Immature natural killer cell (primary cell): ENCODE data around the gene TMEM131. TPM values are rescaled to one million over a fixed set of nuclear protein-coding genes. Genes with fewer than 3 reads are reported as not detected.

ENCODE experiments used
- DNase-seq, 3 donors: peaks; one replicate each; pipeline ENCODE4 v3.0.0; 2022; ENCODE audit warnings: mixed read lengths in 1 of 3
- H3K27ac Mint-ChIP-seq, 6 donors: one replicate each; pipeline ENCODE4 v1.8.0; 2020; ENCODE audit warnings: mixed read lengths in 6 of 6, mild to moderate bottlenecking in 5 of 6, inconsistent platforms in 4 of 6, moderate library complexity in 3 of 6
- H3K27me3 Mint-ChIP-seq, 3 donors: one replicate each; pipeline ENCODE4 v1.8.0; 2020 to 2021; ENCODE audit warnings: low read depth in 3 of 3, mild to moderate bottlenecking in 3 of 3, mixed read lengths in 3 of 3, moderate library complexity in 3 of 3, inconsistent platforms in 1 of 3
- H3K36me3 Mint-ChIP-seq, 3 donors: one replicate each; pipeline ENCODE4 v1.8.0; 2020; ENCODE audit warnings: mixed read lengths in 3 of 3, inconsistent platforms in 2 of 3, mild to moderate bottlenecking in 2 of 3
- H3K4me1 Mint-ChIP-seq, 2 donors: one replicate each; pipeline ENCODE4 v1.8.0; 2020; ENCODE audit warnings: inconsistent platforms in 2 of 2, mild to moderate bottlenecking in 2 of 2, mixed read lengths in 2 of 2, moderate library complexity in 1 of 2
- H3K4me3 Mint-ChIP-seq, 5 donors: one replicate each; pipeline ENCODE4 v1.8.0; 2020; ENCODE audit warnings: mild to moderate bottlenecking in 5 of 5, mixed read lengths in 5 of 5, inconsistent platforms in 3 of 5, moderate library complexity in 3 of 5
- H3K9me3 Mint-ChIP-seq, 6 donors: one replicate each; pipeline ENCODE4 v1.8.0; 2020; ENCODE audit warnings: mild to moderate bottlenecking in 6 of 6, mixed read lengths in 6 of 6, inconsistent platforms in 4 of 6, moderate library complexity in 3 of 6
- polyA plus RNA-seq, 3 donors: library from polyadenylated mRNA; unstranded; fragments of 300-500 nt; fragmentation: Illumina TruSeq; gene quantifications; one replicate each; pipeline ENCODE4 v1.2.3, GENCODE V29; 2021

Gene TMEM131
- polyA plus RNA-seq, 3 donors from 2014 or later = 7.1 to 24.5 (median 8.3) TPM

- no peak for DNase-seq
- Mint-ChIP-seq H3K27ac (peak overlapping the region in 1 of 6 donors; percentile 6), H3K36me3 (peaks cover 0 to 3% (median 0%) of the 10 kb centered on the region in 3 donors), H3K4me3 (no peak overlapping the region), H3K27me3 (peaks cover 7 to 13% (median 10%) of the 10 kb centered on the region in 3 donors), H3K4me1 (peaks cover 46 to 56% of the 10 kb centered on the region in 2 donors), H3K9me3 (no peaks in the 10 kb centered on the region)
Measured at GRCh38 chr2:97750017-97750416, 245.7 kb downstream of the TMEM131 start.

GRCh38 chr2:97749581-97749980 is 246.2 kb downstream of the TMEM131 start:
- Mint-ChIP-seq H3K4me1 (peaks cover 49 to 61% of the 10 kb centered on the region in 2 donors), H3K36me3 (peaks cover 0 to 3% (median 0%) of the 10 kb centered on the region in 3 donors), H3K4me3 (no peak overlapping the region), H3K9me3 (no peaks in the 10 kb centered on the region), H3K27me3 (peaks cover 7 to 13% (median 10%) of the 10 kb centered on the region in 3 donors), H3K27ac (no peak overlapping the region)
- no peak for DNase-seq

- Mint-ChIP-seq H3K4me3 (peak overlapping the region; percentile 56 to 81 (median 72)), H3K4me1 (peaks cover 68 to 79% of the 10 kb centered on the region in 2 donors), H3K27ac (peak overlapping the region; percentile 82 to 95 (median 90))
Measured at GRCh38 chr2:97747716-97748115, 248.0 kb downstream of the TMEM131 start.

GRCh38 chr2:97747285-97747684 is 248.5 kb downstream of the TMEM131 start:
- Mint-ChIP-seq H3K4me1 (peaks cover 72 to 82% of the 10 kb centered on the region in 2 donors), H3K4me3 (peak overlapping the region; percentile 56 to 81 (median 72)), H3K27me3 (peaks cover 10 to 15% (median 10%) of the 10 kb centered on the region in 3 donors), H3K27ac (peak overlapping the region; percentile 82 to 94 (median 90)), H3K36me3 (peaks cover 6 to 9% (median 6%) of the 10 kb centered on the region in 3 donors), H3K9me3 (no peaks in the 10 kb centered on the region)
- peak; percentile 78 to 81 (median 79) for DNase-seq

More at GRCh38 chr2:97747716-97748115, 248.0 kb downstream of the TMEM131 start:
- no peak for DNase-seq
- Mint-ChIP-seq H3K9me3 (no peaks in the 10 kb centered on the region), H3K36me3 (peaks cover 3 to 9% (median 6%) of the 10 kb centered on the region in 3 donors), H3K27me3 (peaks cover 8 to 15% (median 10%) of the 10 kb centered on the region in 3 donors)

GRCh38 chr2:97745474-97746174 is 250.1 kb downstream of the TMEM131 start:
- H3K4me1 Mint-ChIP-seq = peaks cover 82 to 83% of the 10 kb centered on the region in 2 donors
- peaks cover 12 to 21% (median 16%) of the 10 kb centered on the region in 3 donors for H3K36me3 Mint-ChIP-seq
- peak overlapping the region; percentile 52 to 78 (median 66) for H3K4me3 Mint-ChIP-seq
- peak overlapping the region; percentile 82 to 94 (median 91) for H3K27ac Mint-ChIP-seq
- no peaks in the 10 kb centered on the region for H3K9me3 Mint-ChIP-seq
- DNase-seq = peak; percentile 80 to 84 (median 82)
- peaks cover 11 to 26% (median 15%) of the 10 kb centered on the region in 3 donors for H3K27me3 Mint-ChIP-seq

GRCh38 chr2:97743913-97744312 is 251.8 kb downstream of the TMEM131 start:
- H3K9me3 Mint-ChIP-seq = no peaks in the 10 kb centered on the region
- peaks cover 90 to 92% of the 10 kb centered on the region in 2 donors for H3K4me1 Mint-ChIP-seq

GRCh38 chr2:97742381-97742847 is 253.3 kb downstream of the TMEM131 start:
- peak; percentile 73 to 77 (median 74) for DNase-seq
- H3K27ac Mint-ChIP-seq = peak overlapping the region; percentile 82 to 97 (median 95)
- H3K4me3 Mint-ChIP-seq = peak overlapping the region; percentile 55 to 82 (median 69)
- peaks cover 86 to 88% of the 10 kb centered on the region in 2 donors for H3K4me1 Mint-ChIP-seq
- no peaks in the 10 kb centered on the region for H3K9me3 Mint-ChIP-seq
- peaks cover 8 to 31% (median 22%) of the 10 kb centered on the region in 3 donors for H3K27me3 Mint-ChIP-seq
- peaks cover 22 to 39% (median 29%) of the 10 kb centered on the region in 3 donors for H3K36me3 Mint-ChIP-seq

More at GRCh38 chr2:97743913-97744312, 251.8 kb downstream of the TMEM131 start:
- Mint-ChIP-seq H3K27ac (peak overlapping the region; percentile 82 to 97 (median 95)), H3K36me3 (peaks cover 14 to 27% (median 20%) of the 10 kb centered on the region in 3 donors), H3K27me3 (peaks cover 12 to 35% (median 20%) of the 10 kb centered on the region in 3 donors), H3K4me3 (peak overlapping the region; percentile 55 to 82 (median 65))
- no peak for DNase-seq

- peaks cover 5 to 29% (median 23%) of the 10 kb centered on the region in 3 donors for H3K27me3 Mint-ChIP-seq
- H3K27ac Mint-ChIP-seq = peak overlapping the region; percentile 82 to 97 (median 95)
- peaks cover 26 to 47% (median 33%) of the 10 kb centered on the region in 3 donors for H3K36me3 Mint-ChIP-seq
- H3K4me3 Mint-ChIP-seq = peak overlapping the region; percentile 55 to 82 (median 69)
- H3K4me1 Mint-ChIP-seq = peaks cover 81 to 86% of the 10 kb centered on the region in 2 donors
- DNase-seq = no peak
- no peaks in the 10 kb centered on the region for H3K9me3 Mint-ChIP-seq
Measured at GRCh38 chr2:97741686-97742085, 254.1 kb downstream of the TMEM131 start.

- Mint-ChIP-seq H3K9me3 (no peaks in the 10 kb centered on the region), H3K27ac (peak overlapping the region; percentile 82 to 97 (median 95)), H3K27me3 (peaks cover 5 to 29% (median 26%) of the 10 kb centered on the region in 3 donors), H3K36me3 (peaks cover 29 to 51% (median 36%) of the 10 kb centered on the region in 3 donors), H3K4me3 (peak overlapping the region; percentile 56 to 82 (median 73)), H3K4me1 (peaks cover 79 to 86% of the 10 kb centered on the region in 2 donors)
- no peak for DNase-seq
Measured at GRCh38 chr2:97741251-97741650, 254.5 kb downstream of the TMEM131 start.

- Mint-ChIP-seq H3K4me1 (peaks cover 76 to 83% of the 10 kb centered on the region in 2 donors), H3K36me3 (peaks cover 32 to 54% (median 38%) of the 10 kb centered on the region in 3 donors), H3K27ac (peak overlapping the region; percentile 82 to 97 (median 95)), H3K9me3 (no peaks in the 10 kb centered on the region), H3K4me3 (peak overlapping the region; percentile 65 to 80 (median 75)), H3K27me3 (peaks cover 5 to 29% (median 26%) of the 10 kb centered on the region in 3 donors)
- peak; percentile 65 to 68 (median 67) for DNase-seq
Measured at GRCh38 chr2:97740590-97741182, 255.1 kb downstream of the TMEM131 start.

GRCh38 chr2:97739893-97740245 is 255.9 kb downstream of the TMEM131 start:
- Mint-ChIP-seq H3K4me3 (no peak overlapping the region), H3K36me3 (peaks cover 32 to 54% (median 38%) of the 10 kb centered on the region in 3 donors), H3K4me1 (peaks cover 68 to 75% of the 10 kb centered on the region in 2 donors), H3K27me3 (peaks cover 5 to 29% (median 25%) of the 10 kb centered on the region in 3 donors), H3K9me3 (no peaks in the 10 kb centered on the region), H3K27ac (peak overlapping the region; percentile 61 to 97 (median 95))
- no peak for DNase-seq

- H3K9me3 Mint-ChIP-seq = no peaks in the 10 kb centered on the region
- H3K36me3 Mint-ChIP-seq = peaks cover 32 to 52% (median 38%) of the 10 kb centered on the region in 3 donors
- peaks cover 63 to 69% of the 10 kb centered on the region in 2 donors for H3K4me1 Mint-ChIP-seq
- H3K27me3 Mint-ChIP-seq = peaks cover 5 to 26% (median 25%) of the 10 kb centered on the region in 3 donors
- peak overlapping the region; percentile 75 to 95 (median 86) for H3K27ac Mint-ChIP-seq
- peak overlapping the region in 1 of 5 donors; percentile 7 for H3K4me3 Mint-ChIP-seq
- no peak for DNase-seq
Measured at GRCh38 chr2:97739020-97739892, 256.5 kb downstream of the TMEM131 start.
